ENCODE measurements around the gene CHSY1. TPM values are rescaled to one million over a fixed set of nuclear protein-coding genes. Genes with fewer than 3 reads are reported as not detected.

Gene CHSY1
- total RNA-seq, 1 donor from 2014 or later, result 41.7 TPM

- DNase-seq, result no peak
Measured at GRCh38 chr15:101151288-101151687, 100.6 kb downstream of the CHSY1 start.

GRCh38 chr15:101150723-101151040 is 101.2 kb downstream of the CHSY1 start:
- DNase-seq, result no peak

DNA sequence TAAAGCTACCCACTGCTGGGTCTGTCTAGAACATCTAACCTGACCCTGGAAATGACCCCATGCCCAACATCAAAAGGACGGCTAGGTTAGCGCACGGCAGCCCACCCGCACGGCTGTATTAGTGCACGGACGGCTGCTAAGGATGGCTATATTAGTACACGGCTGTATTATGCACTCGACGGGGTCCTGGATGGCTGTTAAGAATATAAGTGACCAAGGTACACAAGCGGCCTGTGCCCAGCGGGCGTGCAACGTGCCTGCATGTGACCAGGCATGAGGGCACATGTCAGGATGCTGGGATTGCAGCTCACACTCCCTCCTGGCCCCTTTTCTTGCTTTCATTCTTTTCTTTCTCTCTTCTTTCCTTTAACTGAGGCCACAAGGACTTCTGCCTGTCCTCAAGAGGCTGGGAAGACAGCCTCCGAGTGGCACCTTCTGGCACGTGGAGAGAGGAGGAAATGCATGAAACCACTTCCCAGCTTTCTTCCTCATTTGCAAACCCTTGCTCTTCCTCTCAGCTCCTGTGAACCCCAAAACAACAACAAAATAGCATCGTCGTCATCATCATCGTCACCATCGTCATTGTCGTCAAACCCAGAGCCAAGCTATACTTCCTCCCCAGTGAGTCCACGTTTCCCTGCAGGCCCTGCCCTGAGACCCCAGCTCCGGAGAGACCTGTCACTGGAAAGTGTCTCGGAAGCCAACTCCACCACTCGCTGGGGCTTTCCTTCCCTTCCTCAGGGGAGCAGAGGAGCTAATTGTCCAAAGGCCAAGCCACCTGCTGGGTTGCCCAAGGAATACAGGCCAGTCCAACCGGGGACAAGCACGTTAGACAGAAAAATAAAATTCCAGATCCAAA is 101.8 kb downstream of the CHSY1 start:
- DNase-seq, result no peak

- DNase-seq, result no peak
Measured at GRCh38 chr15:101148881-101149664, 102.8 kb downstream of the CHSY1 start.

DNA sequence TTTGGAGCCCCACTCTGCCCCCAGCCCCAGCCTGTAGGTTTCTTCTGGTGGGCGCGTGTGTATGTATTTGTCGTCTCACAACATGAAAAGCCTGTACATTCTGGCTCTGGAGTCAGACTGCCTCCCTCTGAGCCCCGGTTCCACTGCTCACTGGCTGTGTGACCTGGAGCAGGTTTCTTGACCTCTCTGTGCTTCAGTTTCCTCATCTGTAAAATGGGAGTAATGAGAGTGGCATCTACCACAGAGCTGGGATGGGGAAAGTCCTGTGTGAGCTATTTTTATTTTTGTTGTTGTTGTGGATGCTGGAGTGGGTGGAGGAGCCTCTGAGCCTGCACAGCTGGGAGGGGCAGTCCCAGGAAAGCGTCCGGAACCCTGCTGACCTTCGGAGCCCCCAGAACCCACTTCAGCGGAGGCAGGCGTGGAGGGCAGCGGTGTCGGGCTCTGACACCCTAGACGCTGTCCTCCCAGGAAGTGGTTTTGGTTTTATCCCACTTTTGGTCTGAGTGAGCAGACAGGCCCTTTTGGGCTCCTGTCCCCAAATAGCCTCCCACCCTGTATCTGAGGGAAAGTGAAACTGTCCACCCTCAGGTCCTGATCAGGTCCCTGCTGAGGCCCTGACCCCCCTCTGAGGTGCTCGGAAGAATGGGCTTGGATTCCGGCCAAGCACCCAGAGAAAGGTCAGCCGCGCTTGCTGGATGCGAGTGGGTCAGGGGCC is 103.5 kb downstream of the CHSY1 start:
- DNase-seq, result no peak

DNA sequence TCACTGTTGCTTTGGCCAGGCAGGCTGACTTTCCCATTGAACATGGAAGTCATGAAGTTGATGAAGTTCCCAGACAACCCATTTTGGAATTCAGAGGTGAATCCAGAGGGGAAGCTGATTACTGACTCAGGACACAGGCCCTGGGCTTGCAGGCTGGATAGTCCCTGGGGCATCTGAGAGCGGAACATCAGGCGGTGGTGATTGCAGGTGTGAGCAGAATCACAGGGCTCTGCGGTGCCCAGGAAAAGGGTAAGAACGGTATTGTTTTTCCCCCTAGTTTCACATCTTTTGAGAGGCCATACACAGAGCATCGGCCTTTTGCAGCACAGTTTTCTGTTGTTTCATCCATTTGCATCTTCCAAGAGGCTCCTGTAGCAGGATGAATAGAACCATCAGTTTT is 104.7 kb downstream of the CHSY1 start:
- DNase-seq, result no peak

GRCh38 chr15:101146118-101146702 is 105.6 kb downstream of the CHSY1 start:
- no peak for DNase-seq

DNA sequence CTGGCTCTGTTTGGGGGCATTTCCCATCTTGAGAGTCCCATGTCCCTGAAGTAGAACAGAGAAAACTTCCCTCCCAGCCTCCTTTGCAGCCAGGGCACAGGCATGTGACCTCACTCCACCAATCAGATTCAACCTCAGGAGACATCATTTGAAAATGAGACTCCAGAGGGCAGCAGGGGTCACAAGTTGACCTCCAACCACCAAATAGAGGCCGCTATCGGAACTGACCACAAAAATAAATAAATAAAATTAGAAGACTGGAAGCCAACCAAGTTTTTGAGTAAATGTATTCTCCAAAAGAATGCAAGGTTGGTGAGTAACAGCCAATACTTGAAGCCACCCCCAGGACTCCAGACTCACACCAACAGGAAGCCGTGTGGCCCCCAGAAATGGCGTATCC is 106.5 kb downstream of the CHSY1 start:
- no peak for DNase-seq

DNA sequence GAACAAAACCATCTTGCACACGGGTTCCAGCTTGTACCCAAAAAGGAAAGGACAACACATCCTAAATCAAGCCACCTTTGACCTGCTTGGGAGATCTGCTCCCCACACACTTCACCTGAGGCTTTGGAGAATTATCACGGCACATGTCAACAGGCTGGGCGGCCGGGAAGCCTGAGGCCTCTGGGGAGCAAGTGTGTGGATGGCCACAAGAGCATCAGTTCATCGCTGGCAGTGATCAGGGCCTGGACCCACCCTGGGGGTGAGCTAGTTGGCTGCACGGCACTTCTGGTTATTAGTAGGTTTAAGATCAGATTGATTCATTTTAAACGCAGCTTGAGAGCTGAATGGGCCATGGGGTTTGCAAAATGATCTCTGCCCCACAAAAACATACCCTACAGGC is 108.5 kb downstream of the CHSY1 start:
- no peak for DNase-seq

DNA sequence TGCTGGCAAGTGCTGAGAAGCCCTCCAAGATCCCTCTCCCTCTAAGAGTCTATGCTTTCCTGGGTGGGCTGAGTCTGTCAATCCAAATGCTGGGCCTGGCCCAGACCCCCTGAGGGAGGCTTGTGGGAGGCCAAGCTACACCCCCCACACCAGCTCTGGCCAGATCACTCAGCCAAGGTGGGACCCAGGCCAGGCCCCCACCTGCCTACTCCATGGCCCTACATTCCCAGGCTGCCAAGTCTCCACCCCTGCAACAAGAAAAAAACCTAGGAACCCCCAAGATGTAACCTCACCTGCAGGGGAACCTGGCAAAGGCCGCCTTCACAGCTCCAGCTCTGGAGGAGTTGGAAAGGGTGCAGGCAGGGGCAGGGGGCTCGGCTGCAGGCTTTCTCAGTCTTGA is 109.1 kb downstream of the CHSY1 start:
- DNase-seq, result no peak

DNA sequence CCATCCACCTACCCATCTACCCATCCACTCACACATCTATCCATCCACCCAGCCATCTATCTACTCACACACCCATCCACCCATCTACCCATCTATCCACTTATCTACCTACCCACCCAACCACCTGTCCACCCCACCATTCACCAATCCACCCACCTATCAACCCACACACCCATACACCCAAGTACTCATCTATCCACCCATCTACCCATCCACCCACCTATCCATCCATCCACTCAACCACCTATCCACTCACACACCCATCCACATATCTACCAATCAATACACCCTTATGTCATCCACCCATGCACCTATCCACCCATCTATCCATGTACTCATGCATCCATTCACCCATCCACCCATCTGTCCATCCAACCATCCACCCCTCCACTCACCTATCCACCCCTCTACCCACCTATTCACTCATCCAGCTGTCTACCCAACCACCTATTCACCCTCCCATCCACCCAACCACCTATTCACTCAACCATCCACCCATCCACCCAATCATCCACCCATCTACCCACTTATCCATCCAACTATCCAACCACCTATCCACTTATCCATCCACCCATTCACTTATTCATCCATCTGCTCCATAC is 109.8 kb downstream of the CHSY1 start:
- no peak for DNase-seq

DNA sequence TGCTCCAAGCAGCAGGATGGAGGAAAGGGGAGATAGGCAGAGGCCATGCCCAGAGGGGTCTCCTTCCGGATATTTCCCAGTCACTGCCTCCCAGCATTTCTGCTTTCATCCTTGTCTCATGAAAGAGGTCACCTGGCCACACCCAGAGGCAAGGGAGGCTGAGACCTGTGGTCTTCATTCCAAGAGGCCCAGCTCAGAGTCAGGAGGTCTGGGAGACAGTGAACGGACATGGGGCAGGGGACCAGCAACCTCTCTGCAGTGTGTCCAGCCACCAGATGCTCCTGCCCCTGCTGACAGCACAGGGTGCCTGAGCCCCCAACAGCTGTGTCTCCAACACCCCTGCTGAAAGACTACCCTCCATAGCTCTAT is 111.2 kb downstream of the CHSY1 start:
- DNase-seq, result no peak

DNA sequence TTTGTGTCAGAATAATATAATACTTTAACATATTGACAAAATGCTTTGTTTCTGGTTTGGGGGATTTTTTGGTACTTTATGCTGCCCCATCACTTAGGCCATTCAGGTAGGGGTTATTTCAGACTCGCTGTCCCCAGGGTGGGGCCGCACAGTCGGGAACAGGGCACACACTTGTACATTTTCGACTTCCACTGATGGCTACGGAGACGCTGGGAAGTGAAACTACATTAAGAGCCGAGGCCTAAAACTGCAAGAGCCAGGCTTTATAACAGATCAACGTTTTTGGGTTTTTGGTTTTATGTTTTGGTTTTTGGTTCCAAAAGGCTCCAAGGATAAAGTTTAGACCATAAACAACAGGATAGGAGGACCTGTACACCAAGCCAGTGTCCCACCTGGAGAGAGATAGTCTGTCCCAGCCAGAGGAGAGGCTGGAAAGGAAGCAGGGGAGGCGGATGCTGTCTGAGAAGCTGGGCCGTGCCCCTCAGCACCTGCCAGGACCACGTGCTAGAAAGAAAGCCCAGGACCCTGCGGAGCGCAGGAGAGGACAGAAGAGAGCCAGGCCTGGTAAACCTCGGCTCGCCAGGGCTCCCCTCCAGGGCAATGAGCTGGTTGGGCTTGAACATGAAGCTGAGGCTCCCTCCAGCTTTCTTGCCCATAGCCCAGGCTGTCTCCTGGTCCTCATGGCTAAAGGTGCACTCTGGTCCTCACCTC is 111.7 kb downstream of the CHSY1 start:
- DNase-seq, result no peak

GRCh38 chr15:101138913-101139880 is 112.7 kb downstream of the CHSY1 start:
- peak; percentile 62 for DNase-seq

DNA sequence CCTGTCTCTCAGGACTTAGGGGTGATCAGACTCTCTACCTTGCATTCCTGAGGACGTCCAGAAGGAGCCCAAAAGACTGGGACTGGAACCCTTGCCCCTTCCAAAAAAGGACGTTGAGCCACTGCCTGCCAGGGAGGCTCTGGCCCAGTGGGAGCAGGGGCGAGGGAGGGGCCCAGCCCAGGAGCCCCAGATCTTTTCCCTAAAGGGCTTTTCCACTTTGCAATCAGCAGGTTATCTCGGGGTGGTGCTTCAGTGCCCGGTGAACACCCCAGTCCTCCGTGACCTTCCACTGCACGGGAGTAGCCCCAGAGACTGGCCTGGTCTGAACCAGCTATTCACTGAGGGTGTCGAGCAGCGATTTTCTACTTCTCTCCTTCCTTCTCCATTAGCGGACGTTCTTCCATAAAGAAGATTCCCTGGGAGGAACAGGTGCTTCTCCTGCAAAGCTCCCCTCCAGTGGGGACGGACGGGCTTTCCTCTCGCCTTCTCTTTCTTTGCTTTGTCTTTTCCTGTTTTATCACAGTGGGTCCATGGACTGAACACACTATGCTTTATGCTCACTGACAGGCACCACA is 113.7 kb downstream of the CHSY1 start:
- no peak for DNase-seq

GRCh38 chr15:101137312-101137940 is 114.4 kb downstream of the CHSY1 start:
- DNase-seq, result no peak

DNA sequence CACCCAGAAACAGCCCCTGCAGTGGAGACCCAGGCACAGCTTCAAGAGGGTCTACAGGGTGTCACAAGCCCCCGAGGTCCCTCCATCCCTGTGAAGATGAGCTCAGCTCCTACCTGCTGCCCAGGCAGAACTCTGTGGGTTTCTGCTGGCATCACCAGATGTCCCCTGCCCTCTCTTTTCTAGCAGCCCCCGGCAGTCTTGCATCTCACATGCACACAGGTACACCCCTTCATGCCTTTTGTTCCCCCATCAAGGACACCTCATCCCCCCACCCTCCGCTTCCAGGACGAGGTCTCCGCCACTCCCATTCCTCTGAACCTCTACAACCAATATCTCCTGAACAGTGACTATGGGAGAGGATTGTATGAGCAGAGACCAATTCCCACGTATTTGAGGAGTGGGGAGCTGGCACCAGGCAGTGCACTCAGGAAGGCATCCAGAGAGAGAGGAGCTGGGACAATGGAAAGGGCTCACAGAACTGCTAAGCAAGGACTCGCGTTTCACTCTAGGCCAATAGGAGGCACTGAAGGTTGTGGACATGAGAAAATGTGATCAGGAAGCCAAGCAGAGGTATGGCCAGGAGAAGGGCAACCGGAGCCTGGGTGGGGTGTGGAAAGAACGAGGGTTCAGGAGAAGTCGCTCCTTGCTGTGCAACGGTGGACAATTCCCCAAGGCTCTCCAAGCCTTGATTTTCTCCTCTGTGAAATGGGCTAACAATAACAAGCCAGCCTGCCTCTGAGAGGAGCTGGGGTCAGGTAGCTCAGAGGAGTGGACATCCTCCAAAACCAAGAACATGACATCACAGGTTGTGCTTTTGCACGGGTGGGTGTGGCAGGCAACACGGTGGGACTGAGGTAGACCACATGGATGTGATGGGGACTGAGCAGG is 115.2 kb downstream of the CHSY1 start:
- no peak for DNase-seq

GRCh38 chr15:101135532-101136166 is 116.2 kb downstream of the CHSY1 start:
- no peak for DNase-seq
